Measurements from ENCODE around the gene RALB.
"Not testable (repeated sequence)": the region's sequence is repeated elsewhere in the genome, so short reads cannot be mapped to it uniquely, and the experiment has no call there.

RALB gene

GRCh38 chr2:120225549-120226065 is 27.0 kb upstream of the RALB start:
- no peak for DNase-seq

- DNase-seq, result no peak
Observed at GRCh38 chr2:120226316-120226715, 26.3 kb upstream of the RALB start.

- DNase-seq, result no peak
Observed at GRCh38 chr2:120227111-120227991, 25.3 kb upstream of the RALB start.

GRCh38 chr2:120228503-120228902 is 24.1 kb upstream of the RALB start:
- DNase-seq, result peak; percentile 35

GRCh38 chr2:120229341-120229740 is 23.3 kb upstream of the RALB start:
- no peak for DNase-seq

GRCh38 chr2:120230515-120231471 is 21.9 kb upstream of the RALB start:
- DNase-seq, result no peak

GRCh38 chr2:120231564-120231973 is 21.1 kb upstream of the RALB start:
- no peak for DNase-seq

- DNase-seq, result peak; percentile 89
Observed at GRCh38 chr2:120231974-120232635, 20.5 kb upstream of the RALB start.

GRCh38 chr2:120233292-120233691 is 19.4 kb upstream of the RALB start:
- no peak for DNase-seq

- not testable (repeated sequence) for DNase-seq
Observed at GRCh38 chr2:120235158-120235557, 17.5 kb upstream of the RALB start.

- no peak for DNase-seq
Observed at GRCh38 chr2:120235681-120236080, 17.0 kb upstream of the RALB start.

GRCh38 chr2:120236316-120236715 is 16.3 kb upstream of the RALB start:
- DNase-seq, result peak; percentile 20

- no peak for DNase-seq
Observed at GRCh38 chr2:120236791-120237190, 15.9 kb upstream of the RALB start.

- no peak for DNase-seq
Observed at GRCh38 chr2:120237491-120237902, 15.2 kb upstream of the RALB start.

GRCh38 chr2:120238728-120239487 is 13.7 kb upstream of the RALB start:
- DNase-seq, result no peak

GRCh38 chr2:120239488-120240287 is 13.0 kb upstream of the RALB start:
- no peak for DNase-seq

GRCh38 chr2:120240901-120241429 is 11.7 kb upstream of the RALB start:
- no peak for DNase-seq

- DNase-seq, result no peak
Observed at GRCh38 chr2:120241684-120242083, 11.0 kb upstream of the RALB start.

GRCh38 chr2:120243211-120243610 is 9.4 kb upstream of the RALB start:
- no peak for DNase-seq

GRCh38 chr2:120243875-120244553 is 8.6 kb upstream of the RALB start:
- DNase-seq, result no peak
